CD14-positive monocyte (primary cell): ENCODE data around the gene SHISA6. TPM values are rescaled to one million over a fixed set of nuclear protein-coding genes. Genes with fewer than 3 reads are reported as not detected.

Source experiments
- DNase-seq, 3 donors: peaks; one replicate each; pipeline ENCODE4 v3.0.0-alpha.2; 2011 to 2022
- H2AFZ ChIP-seq: 2 replicates; pipeline ENCODE4 v1.6.0; 2012; ENCODE audit warnings: mild to moderate bottlenecking, low read depth, low read length, inconsistent platforms; ENCODE audit not compliant: insufficient read depth, poor library complexity, severe bottlenecking
- H3K27ac ChIP-seq, 2 donors: 1 replicate in 1 of 2; 2 replicates in 1 of 2; pipeline ENCODE4 v1.5.1; 2012 to 2013; ENCODE audit warnings: low read length in 2 of 2, control low read depth in 1 of 2, inconsistent platforms in 1 of 2, low read depth in 1 of 2, mild to moderate bottlenecking in 1 of 2
- H3K27me3 ChIP-seq, 2 donors: one replicate each; pipeline versions ENCODE4 v1.6.0 to v1.6.1; 2011 to 2013; ENCODE audit warnings: low read length in 2 of 2; ENCODE audit not compliant: control insufficient read depth in 2 of 2, insufficient read depth in 2 of 2
- H3K36me3 ChIP-seq, 2 donors: replicated peaks in 1 of 2; 1 replicate in 1 of 2; 2 replicates in 1 of 2; pipeline versions ENCODE4 v1.5.1 to v1.6.1; 2012 to 2013; ENCODE audit warnings: low read length in 2 of 2, control low read depth in 1 of 2, inconsistent platforms in 1 of 2, mild to moderate bottlenecking in 1 of 2; ENCODE audit not compliant: insufficient read depth in 2 of 2, control insufficient read depth in 1 of 2
- H3K4me1 ChIP-seq, 2 donors: 1 replicate in 1 of 2; 2 replicates in 1 of 2; pipeline versions ENCODE4 v1.5.1 to v1.6.1; 2012 to 2013; ENCODE audit warnings: low read length in 2 of 2, control low read depth in 1 of 2, inconsistent platforms in 1 of 2, mild to moderate bottlenecking in 1 of 2, moderate library complexity in 1 of 2; ENCODE audit not compliant: insufficient read depth in 2 of 2, control insufficient read depth in 1 of 2
- H3K4me2 ChIP-seq: replicated peaks from 2 replicates; pipeline ENCODE3; 2012; ENCODE audit warnings: low read length, moderate library complexity, mild to moderate bottlenecking; ENCODE audit not compliant: poor library complexity, severe bottlenecking; ENCODE audit errors: extremely low read depth
- H3K4me3 ChIP-seq, 3 experiments: fragments of 200-600 bp in 1 of 3; sonication (generic) in 1 of 3; replicated peaks in 1 of 3; 1 replicate in 2 of 3; 2 replicates in 1 of 3; pipeline ENCODE4 v1.5.1; 2011 to 2013; ENCODE audit warnings: low read length in 3 of 3, mild to moderate bottlenecking in 3 of 3, control low read depth in 2 of 3, low read depth in 2 of 3, inconsistent platforms in 1 of 3, moderate library complexity in 1 of 3
- H3K79me2 ChIP-seq: 2 replicates; pipeline ENCODE4 v1.6.0; 2012; ENCODE audit warnings: mild to moderate bottlenecking, control low read depth, inconsistent platforms, low read length, moderate library complexity; ENCODE audit not compliant: insufficient read depth
- H3K9ac ChIP-seq: 2 replicates; pipeline ENCODE4 v1.6.0; 2017; ENCODE audit warnings: low read length, mild to moderate bottlenecking; ENCODE audit not compliant: insufficient read depth, poor library complexity, severe bottlenecking
- H3K9me3 ChIP-seq, 2 donors: replicated peaks in 1 of 2; 1 replicate in 1 of 2; 2 replicates in 1 of 2; pipeline versions ENCODE4 v1.5.1 to v1.6.1; 2012 to 2013; ENCODE audit warnings: low read length in 2 of 2, control low read depth in 1 of 2; ENCODE audit not compliant: control insufficient read depth in 1 of 2, insufficient read depth in 1 of 2
- H4K20me1 ChIP-seq: 2 replicates; pipeline ENCODE4 v1.6.0; 2012; ENCODE audit warnings: mild to moderate bottlenecking, low read length, control low read depth, moderate library complexity; ENCODE audit not compliant: insufficient read depth
- H3K27ac Mint-ChIP-seq, 7 donors: one replicate each; pipeline ENCODE4 v1.8.0; 2020; ENCODE audit warnings: mild to moderate bottlenecking in 7 of 7, mixed read lengths in 7 of 7, moderate library complexity in 6 of 7, inconsistent platforms in 2 of 7
- H3K27me3 Mint-ChIP-seq, 3 donors: one replicate each; pipeline ENCODE4 v1.8.0; 2021 to 2022; ENCODE audit warnings: low read depth in 3 of 3, mild to moderate bottlenecking in 3 of 3, mixed read lengths in 3 of 3, moderate library complexity in 3 of 3, inconsistent platforms in 1 of 3
- H3K36me3 Mint-ChIP-seq, 2 donors: one replicate each; pipeline ENCODE4 v1.8.0; 2020; ENCODE audit warnings: mixed read lengths in 2 of 2, inconsistent platforms in 1 of 2, mild to moderate bottlenecking in 1 of 2
- H3K4me1 Mint-ChIP-seq: one replicate; pipeline ENCODE4 v1.8.0; 2020; ENCODE audit warnings: mild to moderate bottlenecking, mixed read lengths
- H3K4me3 Mint-ChIP-seq, 2 donors: one replicate each; pipeline ENCODE4 v1.8.0; 2020; ENCODE audit warnings: mild to moderate bottlenecking in 2 of 2, mixed read lengths in 2 of 2, moderate library complexity in 1 of 2
- H3K9me3 Mint-ChIP-seq, 7 donors: one replicate each; pipeline ENCODE4 v1.8.0; 2020 to 2022; ENCODE audit warnings: mixed read lengths in 7 of 7, mild to moderate bottlenecking in 6 of 7, moderate library complexity in 6 of 7, inconsistent platforms in 2 of 7
- WGBS: methylation state at CpG from one replicate; pipeline ENCODE4 v1.1.5; 2013; ENCODE audit warnings: missing lambda C conversion rate; ENCODE audit not compliant: insufficient coverage; 5-methylcytosine and 5-hydroxymethylcytosine counted together
- intact Hi-C, 2 donors: fragments of 100-400 bp; cut with micrococcal nuclease; formaldehyde crosslinking; loops; one replicate each; pipeline versions ENCODE4 v1.15.0 to v1.15.1; 2023
- polyA plus RNA-seq, 3 donors: library from polyadenylated mRNA; depleted of rRNA in 1 of 3; unstranded in 2 of 3; stranded (reverse) in 1 of 3; fragments of 300-500 nt in 2 of 3; fragments of >200 nt in 1 of 3; fragmentation: Illumina TruSeq in 2 of 3; gene quantifications; 1 replicate in 2 of 3; 2 replicates in 1 of 3; pipeline ENCODE4 v1.2.3, GENCODE V29; 2012 to 2021
- TF ChIP-seq, protein P1 (sequence below): fragments of 200-600 bp; IDR thresholded peaks from one replicate; pipeline ENCODE4 v1.8.0; 2022; ENCODE audit warnings: antibody characterized with exemption, mild to moderate bottlenecking

Gene SHISA6
- polyA plus RNA-seq, 3 donors = not detected

DNA sequence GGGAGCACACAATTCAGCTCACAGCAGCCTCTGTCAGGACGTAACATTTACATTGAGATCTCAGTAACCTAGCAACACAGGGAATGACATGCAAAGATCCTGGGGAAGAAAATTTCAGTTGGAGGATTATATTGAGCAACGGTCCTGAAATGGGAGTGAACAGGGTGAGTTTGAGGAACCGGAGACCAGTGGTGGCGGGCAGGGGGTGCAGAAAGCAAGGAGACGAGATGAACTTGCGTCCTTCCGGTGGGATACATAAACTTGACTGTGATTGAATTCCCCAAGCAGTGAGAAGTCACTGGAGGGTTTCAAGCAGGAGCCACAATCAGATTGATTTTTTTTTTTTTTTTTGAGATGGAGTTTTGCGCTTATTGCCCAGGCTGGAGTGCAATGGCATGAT is 51.5 kb downstream of the SHISA6 start:
- Mint-ChIP-seq H3K36me3 (no peaks in the 10 kb centered on the region), H3K27ac (no peak overlapping the region), H3K4me3 (no peak overlapping the region), H3K4me1 (no peaks in the 10 kb centered on the region), H3K9me3 (peaks cover 0 to 10% (median 8%) of the 10 kb centered on the region in 7 donors), H3K27me3 (no peaks in the 10 kb centered on the region)
- Histone ChIP-seq H3K9ac (no peak overlapping the region), H3K4me3 (no peak overlapping the region), H3K4me2 (no peak overlapping the region), H3K36me3 (no peaks in the 10 kb centered on the region), H2AFZ (no peak overlapping the region), H3K9me3 (peaks cover 0 to 13% of the 10 kb centered on the region in 2 donors), H3K27me3 (no peaks in the 10 kb centered on the region), H4K20me1 (no peaks in the 10 kb centered on the region), H3K4me1 (no peaks in the 10 kb centered on the region), H3K79me2 (no peaks in the 10 kb centered on the region), H3K27ac (no peak overlapping the region)
- WGBS = 88% methylated on average over 6 of the region's 8 CpGs
- DNase-seq = no peak
- intact Hi-C loops = no loop called here
- TF ChIP-seq, protein P1, sequence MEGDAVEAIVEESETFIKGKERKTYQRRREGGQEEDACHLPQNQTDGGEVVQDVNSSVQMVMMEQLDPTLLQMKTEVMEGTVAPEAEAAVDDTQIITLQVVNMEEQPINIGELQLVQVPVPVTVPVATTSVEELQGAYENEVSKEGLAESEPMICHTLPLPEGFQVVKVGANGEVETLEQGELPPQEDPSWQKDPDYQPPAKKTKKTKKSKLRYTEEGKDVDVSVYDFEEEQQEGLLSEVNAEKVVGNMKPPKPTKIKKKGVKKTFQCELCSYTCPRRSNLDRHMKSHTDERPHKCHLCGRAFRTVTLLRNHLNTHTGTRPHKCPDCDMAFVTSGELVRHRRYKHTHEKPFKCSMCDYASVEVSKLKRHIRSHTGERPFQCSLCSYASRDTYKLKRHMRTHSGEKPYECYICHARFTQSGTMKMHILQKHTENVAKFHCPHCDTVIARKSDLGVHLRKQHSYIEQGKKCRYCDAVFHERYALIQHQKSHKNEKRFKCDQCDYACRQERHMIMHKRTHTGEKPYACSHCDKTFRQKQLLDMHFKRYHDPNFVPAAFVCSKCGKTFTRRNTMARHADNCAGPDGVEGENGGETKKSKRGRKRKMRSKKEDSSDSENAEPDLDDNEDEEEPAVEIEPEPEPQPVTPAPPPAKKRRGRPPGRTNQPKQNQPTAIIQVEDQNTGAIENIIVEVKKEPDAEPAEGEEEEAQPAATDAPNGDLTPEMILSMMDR = no peak

DNA sequence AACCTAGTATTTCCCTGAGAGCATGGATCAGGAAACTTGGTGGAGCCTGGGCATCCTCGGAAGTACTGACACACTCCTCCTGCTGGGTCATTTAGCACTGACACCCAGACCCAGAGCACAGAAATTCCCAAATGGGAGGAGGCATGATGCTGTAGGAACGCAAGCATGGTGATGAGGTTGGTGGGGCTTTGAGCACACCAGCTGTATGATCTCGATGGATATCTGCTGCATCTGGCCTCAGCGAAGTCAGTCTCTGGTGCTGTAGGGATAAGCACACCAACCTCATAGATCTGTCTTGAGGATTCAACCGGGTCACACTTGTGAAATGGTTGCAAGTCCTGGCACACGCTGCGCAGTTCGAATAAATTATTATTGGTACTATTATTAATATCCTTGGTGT is 52.5 kb downstream of the SHISA6 start:
- Histone ChIP-seq H4K20me1 (no peaks in the 10 kb centered on the region), H3K79me2 (no peaks in the 10 kb centered on the region), H3K4me1 (no peaks in the 10 kb centered on the region), H3K9ac (no peak overlapping the region), H3K4me2 (no peak overlapping the region), H3K9me3 (peaks cover 0 to 13% of the 10 kb centered on the region in 2 donors), H3K4me3 (no peak overlapping the region), H3K27ac (no peak overlapping the region), H3K36me3 (no peaks in the 10 kb centered on the region), H3K27me3 (no peaks in the 10 kb centered on the region), H2AFZ (no peak overlapping the region)
- H3K4me1 Mint-ChIP-seq = no peaks in the 10 kb centered on the region
- 92% methylated on average over 3 of the region's 8 CpGs for WGBS
- no peak overlapping the region for H3K4me3 Mint-ChIP-seq
- H3K36me3 Mint-ChIP-seq = no peaks in the 10 kb centered on the region
- peaks cover 0 to 10% (median 8%) of the 10 kb centered on the region in 7 donors for H3K9me3 Mint-ChIP-seq
- intact Hi-C loops = no loop called here
- H3K27ac Mint-ChIP-seq = no peak overlapping the region
- DNase-seq = no peak
- TF ChIP-seq, protein P1 = no peak
- H3K27me3 Mint-ChIP-seq = no peaks in the 10 kb centered on the region
